Chondrocyte (in vitro differentiated cells): ENCODE measurements around the gene GSDMA. TPM values are rescaled to one million over a fixed set of nuclear protein-coding genes. Genes with fewer than 3 reads are reported as not detected.
A peak's percentile ranks its signal among the peaks of the same experiment; 100 is the strongest.

Experiments
- DNase-seq: peaks from one replicate; pipeline ENCODE4 v3.0.0; 2021; ENCODE audit warnings: mixed read lengths, low spot score
- H3K27ac Mint-ChIP-seq: one replicate; pipeline ENCODE4 v1.8.0; 2021; ENCODE audit warnings: mild to moderate bottlenecking, moderate library complexity, mixed read lengths; ENCODE audit not compliant: unreplicated experiment
- H3K27me3 Mint-ChIP-seq: 2 replicates; pipeline ENCODE4 v1.8.0; 2021; ENCODE audit warnings: low read depth, mixed read lengths
- H3K36me3 Mint-ChIP-seq: 2 replicates; pipeline ENCODE4 v1.8.0; 2021; ENCODE audit warnings: low read depth, mixed read lengths
- H3K4me1 Mint-ChIP-seq: 2 replicates; pipeline ENCODE4 v1.8.0; 2021; ENCODE audit warnings: low read depth, mild to moderate bottlenecking, mixed read lengths
- H3K4me3 Mint-ChIP-seq: one replicate; pipeline ENCODE4 v1.8.0; 2021; ENCODE audit warnings: mild to moderate bottlenecking, moderate library complexity, mixed read lengths; ENCODE audit not compliant: unreplicated experiment
- H3K9me3 Mint-ChIP-seq: 2 replicates; pipeline ENCODE4 v1.8.0; 2021; ENCODE audit warnings: low read depth, mixed read lengths
- total RNA-seq: library from RNA; stranded (reverse); gene quantifications from 3 replicates; pipeline ENCODE4 v1.2.1, GENCODE V29; 2021
- TF ChIP-seq, protein P1 (sequence below): fragments of 200-600 bp; sonication (generic); IDR thresholded peaks from 2 replicates; pipeline ENCODE4 v1.5.0; 2021; ENCODE audit warnings: antibody characterized with exemption, mild to moderate bottlenecking, moderate library complexity

GSDMA gene
- total RNA-seq, 1 donor from 2014 or later, result not detected

DNA sequence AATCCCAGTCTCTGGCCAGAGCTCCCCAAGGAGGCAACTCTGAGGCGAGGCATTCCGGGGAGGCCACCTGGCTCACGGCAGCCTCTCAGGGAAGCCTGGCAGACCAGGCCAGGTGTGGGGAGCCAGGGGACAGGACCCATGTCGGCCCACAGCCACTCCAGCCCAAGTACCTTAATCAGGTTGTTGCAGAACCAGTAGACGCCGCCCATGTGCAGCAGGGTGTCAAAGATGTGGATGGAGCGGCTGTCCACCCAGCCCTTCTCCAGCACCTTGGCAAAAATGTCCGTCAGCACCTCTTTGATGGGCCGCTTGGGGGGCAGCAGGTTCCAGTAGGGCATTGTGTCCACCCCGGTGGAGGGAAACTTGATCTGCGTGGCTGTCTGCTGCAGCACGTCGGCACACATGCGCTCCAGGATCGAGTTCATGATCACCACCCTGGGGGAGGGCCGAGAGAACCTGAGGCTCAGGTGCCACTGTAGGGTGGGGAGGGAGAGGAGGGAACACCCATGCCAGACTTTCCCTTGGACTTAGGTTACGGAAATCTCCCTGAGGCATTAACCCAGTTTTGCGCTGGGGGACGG is 60.2 kb downstream of the GSDMA start:
- H3K36me3 Mint-ChIP-seq, result peaks cover 31% of the 10 kb centered on the region

DNA sequence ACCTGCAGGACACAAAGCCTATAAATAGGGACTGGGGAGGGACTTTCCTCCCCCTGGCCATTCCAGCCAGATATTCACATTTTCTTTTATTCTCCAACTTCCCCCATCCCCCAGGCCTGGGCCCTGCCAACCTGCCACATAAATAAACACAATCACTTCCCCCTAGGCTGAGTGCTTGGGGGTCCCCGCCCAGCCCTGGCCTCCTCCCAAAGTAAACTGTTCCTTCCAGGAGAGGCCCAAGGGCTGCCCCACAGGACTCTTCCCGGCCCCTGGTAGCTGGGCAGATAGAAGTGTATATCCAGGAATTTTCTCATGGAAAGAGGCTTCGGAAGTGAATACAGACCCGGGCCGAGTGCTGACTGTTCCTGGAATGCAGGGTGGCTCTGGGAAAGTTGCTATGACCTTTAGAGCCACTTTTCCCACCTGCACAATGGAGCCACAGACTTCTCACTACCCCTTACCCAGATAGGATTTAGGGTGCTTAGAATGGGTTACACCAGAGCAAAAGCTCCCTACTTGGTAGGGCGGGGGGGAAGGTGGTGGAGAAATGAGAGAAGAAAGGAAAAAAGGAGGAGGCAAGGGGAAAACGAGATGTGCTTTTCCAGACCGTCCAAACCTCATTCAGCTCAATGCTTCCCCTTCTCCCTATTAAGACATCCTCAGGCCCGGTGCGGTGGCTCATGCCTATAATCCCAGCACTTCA is 60.9 kb downstream of the GSDMA start:
- TF ChIP-seq, protein P1, sequence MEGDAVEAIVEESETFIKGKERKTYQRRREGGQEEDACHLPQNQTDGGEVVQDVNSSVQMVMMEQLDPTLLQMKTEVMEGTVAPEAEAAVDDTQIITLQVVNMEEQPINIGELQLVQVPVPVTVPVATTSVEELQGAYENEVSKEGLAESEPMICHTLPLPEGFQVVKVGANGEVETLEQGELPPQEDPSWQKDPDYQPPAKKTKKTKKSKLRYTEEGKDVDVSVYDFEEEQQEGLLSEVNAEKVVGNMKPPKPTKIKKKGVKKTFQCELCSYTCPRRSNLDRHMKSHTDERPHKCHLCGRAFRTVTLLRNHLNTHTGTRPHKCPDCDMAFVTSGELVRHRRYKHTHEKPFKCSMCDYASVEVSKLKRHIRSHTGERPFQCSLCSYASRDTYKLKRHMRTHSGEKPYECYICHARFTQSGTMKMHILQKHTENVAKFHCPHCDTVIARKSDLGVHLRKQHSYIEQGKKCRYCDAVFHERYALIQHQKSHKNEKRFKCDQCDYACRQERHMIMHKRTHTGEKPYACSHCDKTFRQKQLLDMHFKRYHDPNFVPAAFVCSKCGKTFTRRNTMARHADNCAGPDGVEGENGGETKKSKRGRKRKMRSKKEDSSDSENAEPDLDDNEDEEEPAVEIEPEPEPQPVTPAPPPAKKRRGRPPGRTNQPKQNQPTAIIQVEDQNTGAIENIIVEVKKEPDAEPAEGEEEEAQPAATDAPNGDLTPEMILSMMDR, result no peak
- no peak for DNase-seq
- peaks cover 36% of the 10 kb centered on the region for H3K4me1 Mint-ChIP-seq
- no peak overlapping the region for H3K4me3 Mint-ChIP-seq
- peak overlapping the region; percentile 68 for H3K27ac Mint-ChIP-seq
- H3K27me3 Mint-ChIP-seq, result no peaks in the 10 kb centered on the region
- no peaks in the 10 kb centered on the region for H3K9me3 Mint-ChIP-seq
- peaks cover 34% of the 10 kb centered on the region for H3K36me3 Mint-ChIP-seq

More for the DNA sequence above, 60.2 kb downstream of the GSDMA start:
- Mint-ChIP-seq H3K27me3 (no peaks in the 10 kb centered on the region), H3K4me3 (no peak overlapping the region), H3K9me3 (no peaks in the 10 kb centered on the region), H3K27ac (no peak overlapping the region), H3K4me1 (peaks cover 38% of the 10 kb centered on the region)
- TF ChIP-seq, protein P1, result no peak
- no peak for DNase-seq

DNA sequence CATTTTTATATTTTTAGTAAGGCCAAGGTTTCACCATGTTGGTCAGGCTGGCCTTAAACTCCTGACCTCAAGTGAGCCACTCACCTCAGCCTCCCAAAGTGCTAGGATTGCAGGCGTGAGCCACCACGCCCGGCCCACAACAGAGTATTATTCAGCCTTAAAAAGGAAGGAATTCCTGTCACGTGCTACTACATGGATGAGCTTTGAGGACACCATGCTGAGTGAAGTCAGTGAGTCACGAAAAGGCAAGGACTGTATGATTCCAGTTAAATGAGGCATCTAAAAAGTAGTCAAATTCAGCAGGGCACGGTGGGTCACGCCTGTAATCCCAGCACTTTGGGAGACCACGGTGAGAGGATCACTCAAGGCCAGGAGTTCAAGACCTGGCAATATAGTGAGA is 62.1 kb downstream of the GSDMA start:
- TF ChIP-seq, protein P1, result no peak
- Mint-ChIP-seq H3K9me3 (no peaks in the 10 kb centered on the region), H3K27ac (no peak overlapping the region), H3K27me3 (no peaks in the 10 kb centered on the region), H3K4me3 (no peak overlapping the region), H3K4me1 (peaks cover 31% of the 10 kb centered on the region), H3K36me3 (peaks cover 38% of the 10 kb centered on the region)
- no peak for DNase-seq

DNA sequence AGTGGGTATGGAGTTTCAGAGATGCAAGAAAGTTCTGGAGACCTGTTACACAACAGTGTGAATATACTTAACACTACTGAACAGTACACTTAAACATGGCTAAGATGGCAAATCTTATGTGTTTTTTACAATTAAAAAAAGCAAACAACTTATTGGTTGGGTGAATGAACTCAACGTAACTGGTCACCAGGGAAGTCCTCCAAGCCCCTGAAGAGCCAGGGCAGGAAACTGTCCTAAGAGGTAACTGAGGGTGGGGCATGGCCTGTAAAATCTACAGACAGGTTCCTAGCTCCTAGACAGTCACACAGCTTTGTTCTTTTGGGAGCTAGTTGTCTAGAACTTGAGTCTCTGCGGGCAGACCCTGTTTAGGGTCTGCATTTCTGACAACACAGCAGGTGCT is 62.8 kb downstream of the GSDMA start:
- TF ChIP-seq, protein P1, result no peak
- Mint-ChIP-seq H3K4me3 (no peak overlapping the region), H3K4me1 (peaks cover 31% of the 10 kb centered on the region), H3K9me3 (no peaks in the 10 kb centered on the region), H3K36me3 (peaks cover 35% of the 10 kb centered on the region), H3K27ac (no peak overlapping the region), H3K27me3 (no peaks in the 10 kb centered on the region)
- DNase-seq, result no peak

DNA sequence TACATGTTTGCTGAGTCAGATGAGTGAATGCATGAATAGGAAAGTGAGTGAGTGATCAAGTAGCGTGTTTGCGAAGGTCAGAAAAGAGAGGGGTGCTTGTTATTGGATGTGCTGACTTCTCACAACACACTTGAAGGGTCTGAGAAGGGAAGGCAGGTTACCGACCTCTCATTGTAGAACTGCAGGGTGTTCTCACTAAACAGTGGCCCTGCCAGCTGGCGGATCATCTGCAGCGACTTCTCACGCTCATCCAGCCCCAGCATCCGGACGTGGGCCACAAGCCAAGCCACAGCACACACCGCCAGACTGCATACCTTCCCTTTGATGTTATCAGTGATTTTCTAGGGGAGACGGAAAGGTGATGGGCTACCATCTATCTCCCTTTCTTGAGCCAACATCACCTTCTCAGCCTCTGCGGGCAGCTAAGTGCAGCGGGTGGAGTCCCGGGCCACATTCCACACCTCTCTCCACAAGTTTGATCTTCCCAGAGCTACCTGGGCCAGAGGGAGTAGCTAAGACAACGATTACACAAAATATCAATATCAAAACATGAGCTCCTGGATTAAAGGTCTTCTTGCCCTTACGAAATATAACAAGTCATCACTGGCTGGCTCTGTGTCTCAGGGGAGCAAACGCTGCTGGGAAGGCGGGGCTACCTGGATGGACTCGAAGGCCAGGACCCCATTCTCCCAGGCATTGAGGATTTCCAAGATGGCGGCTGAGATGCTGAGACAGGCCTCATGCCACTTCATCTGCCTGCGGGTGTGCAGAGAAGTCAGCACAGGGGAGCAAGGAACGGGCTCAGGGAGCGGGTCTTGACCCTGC is 63.4 kb downstream of the GSDMA start:
- H3K36me3 Mint-ChIP-seq, result peaks cover 40% of the 10 kb centered on the region
- H3K27me3 Mint-ChIP-seq, result no peaks in the 10 kb centered on the region
- H3K27ac Mint-ChIP-seq, result no peak overlapping the region
- no peak for DNase-seq
- TF ChIP-seq, protein P1, result no peak
- H3K9me3 Mint-ChIP-seq, result no peaks in the 10 kb centered on the region
- H3K4me3 Mint-ChIP-seq, result no peak overlapping the region
- peaks cover 27% of the 10 kb centered on the region for H3K4me1 Mint-ChIP-seq
